Panc1 (cell line): ENCODE results near the gene CNNM1.

Experiments used
- CTCF ChIP-seq: fragments of 450-650 bp; IDR thresholded peaks from 2 replicates; pipeline ENCODE4 v1.5.1; 2017; ENCODE audit warnings: mild to moderate bottlenecking
- POLR2AphosphoS5 ChIP-seq: IDR thresholded peaks from 2 replicates; pipeline ENCODE4 v1.6.1; 2012; ENCODE audit warnings: mild to moderate bottlenecking, low read depth, low read length, moderate library complexity
- REST ChIP-seq, 2 experiments: IDR thresholded peaks; 2 replicates each; pipeline ENCODE4 v1.6.1; 2011 to 2012; ENCODE audit warnings: low read depth in 2 of 2, control low read depth in 1 of 2, low read length in 1 of 2, mild to moderate bottlenecking in 1 of 2, moderate library complexity in 1 of 2; ENCODE audit not compliant: insufficient read depth in 1 of 2
- SIN3A ChIP-seq: IDR thresholded peaks from 2 replicates; pipeline ENCODE4 v1.6.1; 2012; ENCODE audit warnings: low read depth, mild to moderate bottlenecking, low read length, moderate library complexity, borderline replicate concordance; ENCODE audit not compliant: insufficient read depth
- TCF7L2 ChIP-seq: IDR thresholded peaks from 2 replicates; pipeline ENCODE4 v1.6.1; 2011; ENCODE audit warnings: mild to moderate bottlenecking, low read depth, low read length, inconsistent platforms

GRCh38 chr10:99429517-99430095, 100.5 kb downstream of the CNNM1 start:
- TF ChIP-seq CTCF (no peak), REST (IDR thresholded peaks at IDR 0.05; ENCODE audit: insufficient read depth in 1 of 2, low read depth in 2 of 2, low read length in 1 of 2) (peak in 1 of 2 experiments; percentile 62; a peak in 2 of 4 replicates), POLR2AphosphoS5 (no peak), SIN3A (no peak), TCF7L2 (no peak)
